WTC11 (cell line): Measurements from ENCODE around the gene ITPRID1. TPM values are rescaled to one million over a fixed set of nuclear protein-coding genes. Genes with fewer than 3 reads are reported as not detected.

Experiments used
- ATAC-seq: fragments of 200-7000 bp; cut with Tn5 transposase; 2 replicates; pipeline ENCODE4 v1.10.0; 2021; ENCODE audit warnings: mild to moderate bottlenecking, moderate library complexity
- CTCF ChIA-PET: fragments of 300-600 bp; sonication (Branson Sonifier 250); formaldehyde crosslinking; loops from one replicate; lab custom pipeline; 2021; ENCODE audit warnings: antibody characterized with exemption; lab: Charles Lee
- POLR2A ChIA-PET: fragments of 350-600 bp; sonication (Branson Sonifier 250); formaldehyde crosslinking; loops from one replicate; lab custom pipeline; 2021; ENCODE audit warnings: antibody characterized with exemption; lab: Charles Lee
- DNase-seq: peaks from one replicate; pipeline ENCODE4 v3.0.0; 2021; ENCODE audit warnings: low spot score
- H3K27ac Mint-ChIP-seq: 2 replicates; pipeline ENCODE4 v1.8.0; 2021; ENCODE audit warnings: mixed read lengths
- H3K27me3 Mint-ChIP-seq: 2 replicates; pipeline ENCODE4 v1.8.0; 2021; ENCODE audit warnings: low read depth, mild to moderate bottlenecking, moderate library complexity, mixed read lengths
- H3K36me3 Mint-ChIP-seq: 2 replicates; pipeline ENCODE4 v1.8.0; 2021; ENCODE audit warnings: mixed read lengths
- H3K4me1 Mint-ChIP-seq: 2 replicates; pipeline ENCODE4 v1.8.0; 2022; ENCODE audit warnings: mixed read lengths
- H3K4me3 Mint-ChIP-seq: 2 replicates; pipeline ENCODE4 v1.8.0; 2021; ENCODE audit warnings: mild to moderate bottlenecking, moderate library complexity, mixed read lengths
- H3K9me3 Mint-ChIP-seq: 2 replicates; pipeline ENCODE4 v1.8.0; 2021; ENCODE audit warnings: mixed read lengths
- CREB1 ChIP-seq: sonication (generic); formaldehyde crosslinking; IDR thresholded peaks from 2 replicates; pipeline ENCODE4 v1.8.0; 2023; ENCODE audit warnings: mild to moderate bottlenecking, missing genetic modification reagents
- EMX1 ChIP-seq: fragments of 250-450 bp; sonication (Bioruptor Pico); IDR thresholded peaks from 2 replicates; pipeline ENCODE4 v1.8.0; 2021; ENCODE audit warnings: mild to moderate bottlenecking
- ETV6 ChIP-seq: sonication (generic); formaldehyde crosslinking; IDR thresholded peaks from 2 replicates; pipeline ENCODE4 v1.8.1; 2022; ENCODE audit warnings: mild to moderate bottlenecking, missing genetic modification reagents
- GTF2I ChIP-seq: fragments of 250-450 bp; sonication (Bioruptor Pico); conservative IDR thresholded peaks from 2 replicates; pipeline ENCODE4 v1.4.0; 2021; ENCODE audit warnings: mild to moderate bottlenecking
- HMGA2 ChIP-seq: fragments of 250-450 bp; sonication (Bioruptor Pico); IDR thresholded peaks from 2 replicates; pipeline ENCODE4 v1.4.0; 2021; ENCODE audit warnings: mild to moderate bottlenecking, moderate library complexity
- KAT7 ChIP-seq: sonication (generic); formaldehyde crosslinking; IDR thresholded peaks from 2 replicates; pipeline ENCODE4 v1.8.1; 2023; ENCODE audit warnings: missing genetic modification reagents, mild to moderate bottlenecking, borderline replicate concordance
- NFATC4 ChIP-seq: fragments of 250-450 bp; sonication (Bioruptor Pico); IDR thresholded peaks from 2 replicates; pipeline ENCODE4 v1.9.0; 2021; ENCODE audit warnings: mild to moderate bottlenecking
- NR2C2 ChIP-seq: sonication (generic); formaldehyde crosslinking; IDR thresholded peaks from 2 replicates; pipeline ENCODE4 v1.8.0; 2022; ENCODE audit warnings: mild to moderate bottlenecking, missing genetic modification reagents
- OVOL2 ChIP-seq: fragments of 250-450 bp; sonication (Bioruptor Pico); IDR thresholded peaks from 2 replicates; pipeline ENCODE4 v1.9.0; 2021; ENCODE audit warnings: mild to moderate bottlenecking, borderline replicate concordance
- SP1 ChIP-seq: sonication (generic); formaldehyde crosslinking; conservative IDR thresholded peaks from 2 replicates; pipeline ENCODE4 v1.8.1; 2022; ENCODE audit warnings: missing genetic modification reagents
- ZBTB21 ChIP-seq: sonication (generic); formaldehyde crosslinking; IDR thresholded peaks from 2 replicates; pipeline ENCODE4 v1.8.1; 2023; ENCODE audit warnings: mild to moderate bottlenecking, missing genetic modification reagents, borderline replicate concordance
- ZNF396 ChIP-seq: fragments of 250-450 bp; sonication (Bioruptor Pico); IDR thresholded peaks from 2 replicates; pipeline ENCODE4 v1.8.0; 2021; ENCODE audit warnings: mild to moderate bottlenecking, moderate library complexity, borderline replicate concordance
- ZNF671 ChIP-seq: fragments of 250-450 bp; sonication (Bioruptor Pico); IDR thresholded peaks from 2 replicates; pipeline ENCODE4 v1.8.0; 2021; ENCODE audit warnings: mild to moderate bottlenecking
- total RNA-seq: library from RNA; stranded (reverse); gene quantifications from 3 replicates; pipeline ENCODE4 v1.2.3, GENCODE V29; 2021
- TF ChIP-seq, protein P1 (sequence below): fragments of 250-450 bp; sonication (Bioruptor Pico); IDR thresholded peaks from 2 replicates; pipeline ENCODE4 v1.9.0; 2021; ENCODE audit warnings: mild to moderate bottlenecking, borderline replicate concordance
- TF ChIP-seq, protein P2 (sequence below): fragments of 250-450 bp; sonication (Bioruptor Pico); IDR thresholded peaks from 2 replicates; pipeline ENCODE4 v1.8.0; 2021; ENCODE audit warnings: mild to moderate bottlenecking
- TF ChIP-seq, protein P3 (sequence below): sonication (generic); formaldehyde crosslinking; IDR thresholded peaks from 2 replicates; pipeline ENCODE4 v1.8.0; 2022; ENCODE audit warnings: missing genetic modification reagents
- TF ChIP-seq, protein P4 (sequence below): fragments of 250-450 bp; sonication (Bioruptor Pico); conservative IDR thresholded peaks from 2 replicates; pipeline ENCODE4 v1.9.0; 2021; ENCODE audit warnings: mild to moderate bottlenecking
- TF ChIP-seq, protein P5 (sequence below): sonication (generic); formaldehyde crosslinking; IDR thresholded peaks from 2 replicates; pipeline ENCODE4 v1.8.1; 2023; ENCODE audit warnings: mild to moderate bottlenecking, moderate library complexity, missing genetic modification reagents
- TF ChIP-seq, protein P6 (sequence below): sonication (generic); formaldehyde crosslinking; IDR thresholded peaks from 2 replicates; pipeline ENCODE4 v1.8.1; 2023; ENCODE audit warnings: mild to moderate bottlenecking, missing genetic modification reagents, moderate library complexity

The ITPRID1 gene
- total RNA-seq, 1 experiment from 2014 or later, result 0.98 TPM

DNA sequence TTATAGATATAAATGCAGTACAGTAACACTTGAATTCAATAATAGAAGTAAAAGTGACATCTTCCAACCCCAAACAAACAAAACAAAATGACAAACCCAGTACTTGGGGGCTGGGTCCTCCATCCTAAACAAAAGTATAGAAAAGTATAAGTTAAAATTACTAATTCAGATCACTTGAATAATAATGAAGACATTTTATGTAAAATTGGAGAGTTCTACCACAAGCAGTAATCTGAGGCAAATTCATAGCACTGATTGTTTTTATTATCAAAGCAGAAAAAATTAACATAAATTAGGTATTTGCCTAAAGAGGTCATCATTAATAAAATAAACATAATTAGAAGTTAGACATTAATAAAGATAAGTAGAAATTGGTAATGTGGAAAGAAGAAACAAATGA, 81.5 kb downstream of the ITPRID1 start:
- peaks cover 6% of the 10 kb centered on the region for H3K36me3 Mint-ChIP-seq
- CTCF ChIA-PET, result no interaction called here
- POLR2A ChIA-PET, result interaction anchor here (0.7 kb wide), 1 partner anchor 232 kb away, joined by 4 read pairs; no protein-coding TSS in a partner anchor
- no peak for DNase-seq
- H3K4me3 Mint-ChIP-seq, result no peak overlapping the region
- no peak overlapping the region for H3K27ac Mint-ChIP-seq
- peaks cover 5% of the 10 kb centered on the region for H3K9me3 Mint-ChIP-seq
- H3K4me1 Mint-ChIP-seq, result peaks cover 2% of the 10 kb centered on the region
- no peaks in the 10 kb centered on the region for H3K27me3 Mint-ChIP-seq
- TF ChIP-seq, protein P1, sequence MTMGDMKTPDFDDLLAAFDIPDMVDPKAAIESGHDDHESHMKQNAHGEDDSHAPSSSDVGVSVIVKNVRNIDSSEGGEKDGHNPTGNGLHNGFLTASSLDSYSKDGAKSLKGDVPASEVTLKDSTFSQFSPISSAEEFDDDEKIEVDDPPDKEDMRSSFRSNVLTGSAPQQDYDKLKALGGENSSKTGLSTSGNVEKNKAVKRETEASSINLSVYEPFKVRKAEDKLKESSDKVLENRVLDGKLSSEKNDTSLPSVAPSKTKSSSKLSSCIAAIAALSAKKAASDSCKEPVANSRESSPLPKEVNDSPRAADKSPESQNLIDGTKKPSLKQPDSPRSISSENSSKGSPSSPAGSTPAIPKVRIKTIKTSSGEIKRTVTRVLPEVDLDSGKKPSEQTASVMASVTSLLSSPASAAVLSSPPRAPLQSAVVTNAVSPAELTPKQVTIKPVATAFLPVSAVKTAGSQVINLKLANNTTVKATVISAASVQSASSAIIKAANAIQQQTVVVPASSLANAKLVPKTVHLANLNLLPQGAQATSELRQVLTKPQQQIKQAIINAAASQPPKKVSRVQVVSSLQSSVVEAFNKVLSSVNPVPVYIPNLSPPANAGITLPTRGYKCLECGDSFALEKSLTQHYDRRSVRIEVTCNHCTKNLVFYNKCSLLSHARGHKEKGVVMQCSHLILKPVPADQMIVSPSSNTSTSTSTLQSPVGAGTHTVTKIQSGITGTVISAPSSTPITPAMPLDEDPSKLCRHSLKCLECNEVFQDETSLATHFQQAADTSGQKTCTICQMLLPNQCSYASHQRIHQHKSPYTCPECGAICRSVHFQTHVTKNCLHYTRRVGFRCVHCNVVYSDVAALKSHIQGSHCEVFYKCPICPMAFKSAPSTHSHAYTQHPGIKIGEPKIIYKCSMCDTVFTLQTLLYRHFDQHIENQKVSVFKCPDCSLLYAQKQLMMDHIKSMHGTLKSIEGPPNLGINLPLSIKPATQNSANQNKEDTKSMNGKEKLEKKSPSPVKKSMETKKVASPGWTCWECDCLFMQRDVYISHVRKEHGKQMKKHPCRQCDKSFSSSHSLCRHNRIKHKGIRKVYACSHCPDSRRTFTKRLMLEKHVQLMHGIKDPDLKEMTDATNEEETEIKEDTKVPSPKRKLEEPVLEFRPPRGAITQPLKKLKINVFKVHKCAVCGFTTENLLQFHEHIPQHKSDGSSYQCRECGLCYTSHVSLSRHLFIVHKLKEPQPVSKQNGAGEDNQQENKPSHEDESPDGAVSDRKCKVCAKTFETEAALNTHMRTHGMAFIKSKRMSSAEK (CRISPR knock-in tag), result no peak
- TF ChIP-seq EMX1 (CRISPR knock-in tag) (no peak), NFATC4 (no peak)
- TF ChIP-seq, protein P2, sequence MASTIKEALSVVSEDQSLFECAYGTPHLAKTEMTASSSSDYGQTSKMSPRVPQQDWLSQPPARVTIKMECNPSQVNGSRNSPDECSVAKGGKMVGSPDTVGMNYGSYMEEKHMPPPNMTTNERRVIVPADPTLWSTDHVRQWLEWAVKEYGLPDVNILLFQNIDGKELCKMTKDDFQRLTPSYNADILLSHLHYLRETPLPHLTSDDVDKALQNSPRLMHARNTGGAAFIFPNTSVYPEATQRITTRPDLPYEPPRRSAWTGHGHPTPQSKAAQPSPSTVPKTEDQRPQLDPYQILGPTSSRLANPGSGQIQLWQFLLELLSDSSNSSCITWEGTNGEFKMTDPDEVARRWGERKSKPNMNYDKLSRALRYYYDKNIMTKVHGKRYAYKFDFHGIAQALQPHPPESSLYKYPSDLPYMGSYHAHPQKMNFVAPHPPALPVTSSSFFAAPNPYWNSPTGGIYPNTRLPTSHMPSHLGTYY, result no peak
- TF ChIP-seq, all 79 proteins: peak for 0
- no peak for ATAC-seq

DNA sequence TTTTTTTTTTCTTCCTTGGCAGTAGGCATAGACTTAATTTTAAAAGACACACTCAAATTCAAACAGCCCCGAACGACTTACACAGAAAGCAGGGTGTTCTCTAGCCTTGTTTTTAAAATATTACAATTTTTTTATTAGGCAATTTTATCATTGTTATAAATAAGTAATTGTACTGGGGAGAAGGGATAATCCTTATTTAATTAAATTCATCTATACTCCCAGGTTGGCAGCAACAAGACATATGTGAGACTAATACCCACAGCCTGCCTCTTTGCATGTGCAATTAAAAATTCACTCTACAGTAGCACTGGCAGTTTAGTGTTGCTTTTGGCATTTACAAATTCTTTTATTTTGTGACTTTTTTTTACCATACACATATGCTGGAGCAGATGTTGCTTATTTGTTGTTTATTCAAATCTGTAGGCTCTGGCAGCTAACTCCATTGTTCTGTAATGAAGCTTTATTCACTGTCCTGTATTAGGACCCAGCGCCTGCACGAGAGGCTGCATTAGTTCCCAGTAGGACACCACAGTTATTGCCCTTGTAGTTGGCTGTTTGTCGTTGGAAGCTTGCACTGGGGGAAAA, 88.2 kb downstream of the ITPRID1 start:
- CTCF ChIA-PET, result no interaction called here

DNA sequence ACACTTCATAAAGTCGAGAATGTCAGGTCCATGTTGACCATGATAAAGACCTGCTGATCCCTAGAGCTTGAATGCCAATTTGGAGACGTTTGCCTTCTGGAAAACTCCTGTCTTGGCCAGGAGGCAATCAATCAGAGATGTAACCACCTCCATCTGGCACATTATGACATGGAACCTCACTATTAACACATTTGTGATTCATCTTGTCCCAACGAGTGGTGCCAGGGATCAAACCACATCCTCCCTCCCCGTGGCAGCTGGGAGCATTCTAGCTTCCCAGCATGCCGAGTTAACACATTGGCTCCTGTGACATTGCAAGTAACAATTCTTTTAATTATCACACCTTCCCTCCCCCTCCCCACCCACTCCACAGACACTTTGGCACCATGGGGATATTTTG, 89.2 kb downstream of the ITPRID1 start:
- ChIA-PET CTCF (interaction anchor here (0.9 kb wide), 1 partner anchor 30 kb away, joined by 3 read pairs; no protein-coding TSS in a partner anchor), POLR2A (no interaction called here)
- no peaks in the 10 kb centered on the region for H3K36me3 Mint-ChIP-seq
- no peak overlapping the region for H3K27ac Mint-ChIP-seq
- H3K27me3 Mint-ChIP-seq, result no peaks in the 10 kb centered on the region; the same call in 1 of the 2 replicates
- ATAC-seq (no peak), DNase-seq (no peak)
- H3K9me3 Mint-ChIP-seq, result no peaks in the 10 kb centered on the region
- H3K4me3 Mint-ChIP-seq, result no peak overlapping the region
- H3K4me1 Mint-ChIP-seq, result peaks cover 23% of the 10 kb centered on the region
- TF ChIP-seq SP1 (CRISPR knock-in tag) (no peak), CREB1 (CRISPR knock-in tag) (no peak), ZBTB21 (CRISPR knock-in tag) (no peak), ZNF396 (CRISPR knock-in tag) (no peak), GTF2I (no peak)
- TF ChIP-seq, protein P3, sequence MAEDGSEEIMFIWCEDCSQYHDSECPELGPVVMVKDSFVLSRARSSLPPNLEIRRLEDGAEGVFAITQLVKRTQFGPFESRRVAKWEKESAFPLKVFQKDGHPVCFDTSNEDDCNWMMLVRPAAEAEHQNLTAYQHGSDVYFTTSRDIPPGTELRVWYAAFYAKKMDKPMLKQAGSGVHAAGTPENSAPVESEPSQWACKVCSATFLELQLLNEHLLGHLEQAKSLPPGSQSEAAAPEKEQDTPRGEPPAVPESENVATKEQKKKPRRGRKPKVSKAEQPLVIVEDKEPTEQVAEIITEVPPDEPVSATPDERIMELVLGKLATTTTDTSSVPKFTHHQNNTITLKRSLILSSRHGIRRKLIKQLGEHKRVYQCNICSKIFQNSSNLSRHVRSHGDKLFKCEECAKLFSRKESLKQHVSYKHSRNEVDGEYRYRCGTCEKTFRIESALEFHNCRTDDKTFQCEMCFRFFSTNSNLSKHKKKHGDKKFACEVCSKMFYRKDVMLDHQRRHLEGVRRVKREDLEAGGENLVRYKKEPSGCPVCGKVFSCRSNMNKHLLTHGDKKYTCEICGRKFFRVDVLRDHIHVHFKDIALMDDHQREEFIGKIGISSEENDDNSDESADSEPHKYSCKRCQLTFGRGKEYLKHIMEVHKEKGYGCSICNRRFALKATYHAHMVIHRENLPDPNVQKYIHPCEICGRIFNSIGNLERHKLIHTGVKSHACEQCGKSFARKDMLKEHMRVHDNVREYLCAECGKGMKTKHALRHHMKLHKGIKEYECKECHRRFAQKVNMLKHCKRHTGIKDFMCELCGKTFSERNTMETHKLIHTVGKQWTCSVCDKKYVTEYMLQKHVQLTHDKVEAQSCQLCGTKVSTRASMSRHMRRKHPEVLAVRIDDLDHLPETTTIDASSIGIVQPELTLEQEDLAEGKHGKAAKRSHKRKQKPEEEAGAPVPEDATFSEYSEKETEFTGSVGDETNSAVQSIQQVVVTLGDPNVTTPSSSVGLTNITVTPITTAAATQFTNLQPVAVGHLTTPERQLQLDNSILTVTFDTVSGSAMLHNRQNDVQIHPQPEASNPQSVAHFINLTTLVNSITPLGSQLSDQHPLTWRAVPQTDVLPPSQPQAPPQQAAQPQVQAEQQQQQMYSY (CRISPR knock-in tag), result no peak
- TF ChIP-seq, protein P4, sequence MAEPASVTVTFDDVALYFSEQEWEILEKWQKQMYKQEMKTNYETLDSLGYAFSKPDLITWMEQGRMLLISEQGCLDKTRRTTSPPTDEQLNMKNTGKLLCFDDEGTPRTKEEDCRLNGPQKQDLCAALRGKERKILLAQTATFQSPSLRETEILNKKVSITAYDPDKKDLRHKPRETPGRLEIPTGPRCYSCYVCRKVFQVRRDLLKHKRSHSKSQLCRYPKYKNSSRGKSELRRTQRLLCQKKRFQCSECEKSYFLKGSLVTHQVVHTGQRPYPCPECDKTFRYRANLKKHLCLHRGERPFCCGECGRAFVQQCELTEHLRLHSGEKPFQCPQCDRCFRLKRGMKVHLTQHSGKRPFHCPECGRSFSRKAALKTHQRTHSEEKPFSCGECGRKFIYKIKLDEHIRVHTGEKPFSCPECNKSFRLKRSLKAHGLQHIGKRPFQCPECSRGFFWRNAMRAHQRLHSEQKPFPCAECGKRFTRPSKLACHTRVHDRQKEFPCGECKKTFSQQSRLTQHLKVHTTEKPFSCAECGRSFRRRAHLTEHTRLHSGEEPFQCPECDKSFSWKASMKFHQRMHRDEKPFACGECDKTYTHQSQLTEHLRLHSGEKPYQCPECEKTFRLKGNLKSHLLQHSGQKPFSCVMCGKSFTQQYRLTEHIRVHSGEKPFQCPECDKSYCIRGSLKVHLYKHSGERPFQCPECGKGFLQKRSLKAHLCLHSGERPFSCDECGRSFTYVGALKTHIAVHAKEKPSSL, result no peak

More for the DNA sequence above, 88.2 kb downstream of the ITPRID1 start:
- Mint-ChIP-seq H3K9me3 (no peaks in the 10 kb centered on the region), H3K4me1 (peaks cover 23% of the 10 kb centered on the region), H3K27ac (no peak overlapping the region), H3K4me3 (no peak overlapping the region), H3K36me3 (no peaks in the 10 kb centered on the region), H3K27me3 (no peaks in the 10 kb centered on the region; the same call in 1 of the 2 replicates)
- no peak for TF ChIP-seq ZNF671 (CRISPR knock-in tag)
- TF ChIP-seq, protein P5, sequence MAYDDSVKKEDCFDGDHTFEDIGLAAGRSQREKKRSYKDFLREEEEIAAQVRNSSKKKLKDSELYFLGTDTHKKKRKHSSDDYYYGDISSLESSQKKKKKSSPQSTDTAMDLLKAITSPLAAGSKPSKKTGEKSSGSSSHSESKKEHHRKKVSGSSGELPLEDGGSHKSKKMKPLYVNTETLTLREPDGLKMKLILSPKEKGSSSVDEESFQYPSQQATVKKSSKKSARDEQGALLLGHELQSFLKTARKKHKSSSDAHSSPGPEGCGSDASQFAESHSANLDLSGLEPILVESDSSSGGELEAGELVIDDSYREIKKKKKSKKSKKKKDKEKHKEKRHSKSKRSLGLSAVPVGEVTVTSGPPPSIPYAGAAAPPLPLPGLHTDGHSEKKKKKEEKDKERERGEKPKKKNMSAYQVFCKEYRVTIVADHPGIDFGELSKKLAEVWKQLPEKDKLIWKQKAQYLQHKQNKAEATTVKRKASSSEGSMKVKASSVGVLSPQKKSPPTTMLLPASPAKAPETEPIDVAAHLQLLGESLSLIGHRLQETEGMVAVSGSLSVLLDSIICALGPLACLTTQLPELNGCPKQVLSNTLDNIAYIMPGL (CRISPR knock-in tag), result no peak
- TF ChIP-seq ETV6 (CRISPR knock-in tag), result no peak
- TF ChIP-seq NR2C2 (CRISPR knock-in tag), result no peak
- no peak for TF ChIP-seq KAT7 (CRISPR knock-in tag)
- TF ChIP-seq, protein P6, sequence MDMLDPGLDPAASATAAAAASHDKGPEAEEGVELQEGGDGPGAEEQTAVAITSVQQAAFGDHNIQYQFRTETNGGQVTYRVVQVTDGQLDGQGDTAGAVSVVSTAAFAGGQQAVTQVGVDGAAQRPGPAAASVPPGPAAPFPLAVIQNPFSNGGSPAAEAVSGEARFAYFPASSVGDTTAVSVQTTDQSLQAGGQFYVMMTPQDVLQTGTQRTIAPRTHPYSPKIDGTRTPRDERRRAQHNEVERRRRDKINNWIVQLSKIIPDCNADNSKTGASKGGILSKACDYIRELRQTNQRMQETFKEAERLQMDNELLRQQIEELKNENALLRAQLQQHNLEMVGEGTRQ (CRISPR knock-in tag), result no peak
- no peak for TF ChIP-seq OVOL2 (CRISPR knock-in tag)
- no peak for TF ChIP-seq HMGA2 (CRISPR knock-in tag)
- no peak for ATAC-seq
- DNase-seq, result no peak
- POLR2A ChIA-PET, result no interaction called here
